Measurements from ENCODE around the gene DTNBP1. TPM values are rescaled to one million over a fixed set of nuclear protein-coding genes. Genes with fewer than 3 reads are reported as not detected.

DTNBP1 gene
- total and polyA plus RNA-seq, 2 of the 13 experiments (the other 11 are each of a cell fraction or from before 2014, with no cell fraction given): 6.6 to 19.1 TPM

- Histone ChIP-seq H3K4me3 (replicated peaks in 1 of 3; ENCODE audit: insufficient read depth in 1 of 3, low read depth in 2 of 3, low read length in 3 of 3) (no peak overlapping the region), H3K9me3 (ENCODE audit: low read length) (peaks cover 7% of the 10 kb centered on the region; the same call in 1 of the 2 replicates), H4K20me1 (ENCODE audit: insufficient read depth, low read length) (no peaks in the 10 kb centered on the region), H3K79me2 (ENCODE audit: insufficient read depth, low read length) (no peaks in the 10 kb centered on the region), H3K27me3 (ENCODE audit: control insufficient read depth in 1 of 2, insufficient read depth in 2 of 2, low read length in 2 of 2) (no peaks in the 10 kb centered on the region; a peak in 1 of 5 replicates), H3K27ac (ENCODE audit: extremely low read length, insufficient read depth, low read length) (no peak overlapping the region), H3K9ac (ENCODE audit: insufficient read depth, low read depth, low read length) (no peak overlapping the region), H2AFZ (ENCODE audit: low read length) (no peak overlapping the region), H3K36me3 (replicated peaks in 1 of 2; ENCODE audit: control insufficient read depth in 1 of 2, insufficient read depth in 2 of 2, low read length in 2 of 2) (no peaks in the 10 kb centered on the region), H3K4me1 (ENCODE audit: insufficient read depth, low read length) (no peaks in the 10 kb centered on the region), H3K4me2 (ENCODE audit: low read depth, low read length) (no peak overlapping the region)
- ChIA-PET POLR2A (no interaction called here), CTCF (ENCODE audit: low intra/inter-chr PET ratio, low total read pairs) (no interaction called here)
- ATAC-seq (no peak), FAIRE-seq (no peak), DNase-seq (ENCODE audit: low spot score) (no peak)
- intact Hi-C loops (cut with micrococcal nuclease; ENCODE audit: unreplicated experiment) (no loop called here), in situ Hi-C loops (cut with HindIII; ENCODE audit: extremely low pct_ligation_motif_present, low pct_unique_long_range_greater_than_20kb) (no loop called here)
- no TSS peak for BruUV-seq (replicated peaks)
- 8% methylated on average over 5 of the region's 5 CpGs for WGBS (ENCODE audit: low lambda C conversion rate)
- TF ChIP-seq SNAPC4 (CRISPR knock-in tag; IDR thresholded peaks at IDR 0.05) (no peak), ZBTB20 (CRISPR knock-in tag; IDR thresholded peaks at IDR 0.05; ENCODE audit: borderline replicate concordance, low read depth) (no peak), ATRX (CRISPR knock-in tag; IDR thresholded peaks at IDR 0.05; ENCODE audit: borderline replicate concordance) (no peak), KLF13 (CRISPR knock-in tag; IDR thresholded peaks at IDR 0.05) (no peak), E2F2 (CRISPR knock-in tag; IDR thresholded peaks at IDR 0.05; ENCODE audit: borderline replicate concordance) (no peak), E2F5 (CRISPR knock-in tag; conservative IDR thresholded peaks at IDR 0.05) (no peak), FOXO4 (CRISPR knock-in tag; conservative IDR thresholded peaks at IDR 0.05) (no peak), ZBTB21 (CRISPR knock-in tag; IDR thresholded peaks at IDR 0.05) (no peak), ZNF441 (CRISPR knock-in tag; IDR thresholded peaks at IDR 0.05; ENCODE audit: borderline replicate concordance) (no peak), SRF (IDR thresholded peaks at IDR 0.05; ENCODE audit: low read depth, low read length) (no peak), ZNF329 (CRISPR knock-in tag; IDR thresholded peaks at IDR 0.05; ENCODE audit: low read depth) (no peak)
- TF ChIP-seq, protein P1, sequence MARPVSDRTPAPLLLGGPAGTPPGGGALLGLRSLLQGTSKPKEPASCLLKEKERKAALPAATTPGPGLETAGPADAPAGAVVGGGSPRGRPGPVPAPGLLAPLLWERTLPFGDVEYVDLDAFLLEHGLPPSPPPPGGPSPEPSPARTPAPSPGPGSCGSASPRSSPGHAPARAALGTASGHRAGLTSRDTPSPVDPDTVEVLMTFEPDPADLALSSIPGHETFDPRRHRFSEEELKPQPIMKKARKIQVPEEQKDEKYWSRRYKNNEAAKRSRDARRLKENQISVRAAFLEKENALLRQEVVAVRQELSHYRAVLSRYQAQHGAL (CRISPR knock-in tag; IDR thresholded peaks at IDR 0.05; ENCODE audit: not compliant biosample characterization): no peak
Observed at GRCh38 chr6:15708231-15708630, 45.4 kb upstream of the DTNBP1 start.

All from HepG2 (cell line).